Stimulated activated CD8-positive, alpha-beta memory T cell treated with anti-CD3 and anti-CD28 coated beads, Interleukin-15, amount 100 ng/mL, for 1 hour (primary cell): Measurements from ENCODE around the gene MACROD1.

Experiments
- DNase-seq: peaks from one replicate; pipeline ENCODE4 v3.0.0-alpha.2; 2020; ENCODE audit warnings: low read depth

The MACROD1 gene

DNA sequence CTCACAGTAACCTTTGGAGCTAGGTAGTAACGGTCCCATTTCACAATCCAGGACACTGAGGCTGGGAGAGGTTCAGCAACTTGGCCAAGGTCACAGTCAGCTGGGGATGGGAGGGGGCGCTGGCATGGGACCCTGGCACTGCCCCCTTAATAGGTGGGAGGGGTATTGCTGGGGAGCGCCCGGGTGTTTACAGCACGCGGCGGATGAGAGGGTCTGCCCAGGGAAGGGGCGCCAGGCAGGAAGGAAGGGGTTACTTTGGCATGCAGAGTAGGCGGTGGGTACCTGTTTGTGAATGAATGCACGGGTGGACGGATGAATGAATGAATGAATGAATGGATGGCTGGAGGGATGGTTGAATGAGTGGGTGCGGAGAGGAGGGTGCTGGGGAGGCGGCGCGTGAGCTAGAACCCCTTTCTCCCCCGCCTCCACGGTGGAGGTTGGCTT, 130.8 kb downstream of the MACROD1 start:
- no peak for DNase-seq

- DNase-seq, result no peak
Observed at GRCh38 chr11:64034411-64034811, 131.5 kb downstream of the MACROD1 start.

- DNase-seq, result no peak
Observed at GRCh38 chr11:64032050-64032449, 133.9 kb downstream of the MACROD1 start.

DNA sequence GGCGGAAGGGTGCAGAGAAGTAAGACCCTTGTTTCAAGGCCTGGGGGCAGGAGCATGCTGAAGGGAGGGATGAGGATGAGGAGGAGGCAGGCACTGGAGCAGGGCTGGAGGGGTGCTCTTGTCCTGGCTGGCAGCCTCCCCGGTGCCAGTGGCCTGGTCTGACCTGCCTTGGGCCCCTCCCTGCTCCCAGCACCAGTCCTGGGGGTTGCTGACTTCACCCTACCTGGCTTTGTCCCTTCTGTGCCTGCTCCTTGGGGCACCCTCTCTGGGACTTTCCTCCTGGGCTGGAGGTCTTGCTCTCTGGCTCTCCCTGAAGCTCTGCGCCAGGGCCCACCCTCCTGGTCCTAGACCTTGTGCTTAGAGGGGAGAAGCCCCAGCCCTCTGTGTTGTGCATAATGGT, 134.9 kb downstream of the MACROD1 start:
- no peak for DNase-seq

- no peak for DNase-seq
Observed at GRCh38 chr11:64029773-64030172, 136.1 kb downstream of the MACROD1 start.

DNA sequence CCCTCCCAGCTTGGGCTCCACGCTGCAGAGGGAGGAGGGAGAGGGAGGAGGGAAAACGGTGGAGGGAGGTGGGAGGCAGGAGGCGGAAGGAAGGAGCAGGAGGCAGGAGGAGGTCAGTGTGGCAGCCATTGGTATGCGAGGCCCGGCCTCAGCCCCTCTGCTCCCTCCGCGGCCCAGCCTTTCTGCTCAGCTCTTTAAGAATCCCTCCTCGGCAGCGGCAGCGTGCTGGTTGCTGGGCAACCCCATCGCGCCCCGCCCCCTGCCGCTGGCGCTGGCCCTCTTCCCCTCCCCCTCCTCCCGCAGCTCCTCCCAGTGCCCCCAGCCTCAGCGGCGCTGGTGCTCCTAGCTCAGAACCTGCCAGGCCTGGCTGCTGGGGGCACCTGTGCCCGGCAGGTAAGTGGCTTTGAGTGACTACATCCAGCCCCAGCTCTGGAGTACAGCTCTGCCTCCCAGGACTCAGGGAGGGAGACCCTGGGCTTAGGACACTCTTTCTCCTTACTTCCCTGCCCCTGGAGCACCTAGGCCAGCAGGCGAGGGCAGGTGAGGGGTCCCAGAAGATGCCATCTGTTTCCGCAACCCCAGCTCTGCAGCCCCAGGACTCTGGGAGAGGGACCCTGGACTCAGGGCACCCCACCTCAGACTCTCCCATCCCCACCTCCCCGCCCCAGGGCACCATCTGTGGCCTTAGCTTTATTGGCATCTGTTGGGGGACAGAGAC, 137.4 kb downstream of the MACROD1 start:
- no peak for DNase-seq

- DNase-seq, result no peak
Observed at GRCh38 chr11:64027651-64028397, 138.1 kb downstream of the MACROD1 start.

- no peak for DNase-seq
Observed at GRCh38 chr11:64026575-64027205, 139.2 kb downstream of the MACROD1 start.

DNA sequence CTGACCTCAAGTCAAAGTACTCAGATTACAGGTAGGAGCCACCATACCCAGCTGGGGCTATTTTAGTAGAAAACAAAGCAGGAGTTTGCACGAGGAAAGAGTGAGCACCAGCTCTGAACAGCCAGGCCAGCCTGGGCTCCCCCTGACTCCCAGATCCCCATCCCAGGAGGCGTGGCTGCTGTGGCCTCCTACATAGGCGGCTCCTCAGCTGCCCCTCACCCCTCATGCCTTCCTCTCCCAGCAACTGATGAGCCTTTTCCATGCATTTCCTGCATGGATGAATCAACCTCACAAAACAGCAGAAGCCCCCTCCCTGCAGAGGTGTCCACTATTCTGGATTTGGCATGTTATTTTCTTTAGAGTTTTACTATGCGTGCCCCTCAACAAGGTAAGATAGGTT, 140.7 kb downstream of the MACROD1 start:
- no peak for DNase-seq

- no peak for DNase-seq
Observed at GRCh38 chr11:64023712-64024710, 141.9 kb downstream of the MACROD1 start.

DNA sequence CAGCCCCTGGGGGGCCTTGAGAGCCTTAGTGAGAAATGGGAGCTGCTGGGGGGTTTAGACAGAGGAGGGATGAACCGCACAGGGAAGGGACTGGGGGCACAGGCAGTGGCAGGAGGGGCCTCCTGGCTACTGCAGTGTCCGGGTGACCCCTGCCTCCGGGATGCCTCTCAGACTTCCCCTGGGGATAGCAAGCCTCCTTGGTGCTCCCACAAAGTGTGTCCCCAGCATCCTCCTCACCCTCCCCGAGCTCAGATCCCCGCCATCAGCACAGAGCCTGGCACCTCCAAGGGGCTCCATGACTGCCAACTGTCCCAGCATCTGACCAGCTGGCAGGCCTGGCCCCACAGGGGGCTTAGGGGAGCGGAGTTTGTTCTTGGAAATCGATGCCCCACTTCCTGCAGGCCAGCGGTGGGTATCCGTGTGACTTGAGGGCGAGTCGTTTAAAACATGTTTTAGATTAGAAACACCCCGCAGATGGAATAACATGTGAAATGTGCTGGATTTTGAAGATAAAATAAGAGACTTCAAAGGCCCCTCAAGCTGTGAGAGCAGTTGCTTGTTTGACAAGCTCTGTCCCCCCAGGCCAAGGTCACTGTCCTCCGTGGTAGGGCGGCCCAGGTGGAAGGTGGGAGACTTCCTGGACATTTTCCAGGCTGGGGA, 143.7 kb downstream of the MACROD1 start:
- DNase-seq, result no peak

GRCh38 chr11:64021757-64022093, 144.2 kb downstream of the MACROD1 start:
- no peak for DNase-seq

DNA sequence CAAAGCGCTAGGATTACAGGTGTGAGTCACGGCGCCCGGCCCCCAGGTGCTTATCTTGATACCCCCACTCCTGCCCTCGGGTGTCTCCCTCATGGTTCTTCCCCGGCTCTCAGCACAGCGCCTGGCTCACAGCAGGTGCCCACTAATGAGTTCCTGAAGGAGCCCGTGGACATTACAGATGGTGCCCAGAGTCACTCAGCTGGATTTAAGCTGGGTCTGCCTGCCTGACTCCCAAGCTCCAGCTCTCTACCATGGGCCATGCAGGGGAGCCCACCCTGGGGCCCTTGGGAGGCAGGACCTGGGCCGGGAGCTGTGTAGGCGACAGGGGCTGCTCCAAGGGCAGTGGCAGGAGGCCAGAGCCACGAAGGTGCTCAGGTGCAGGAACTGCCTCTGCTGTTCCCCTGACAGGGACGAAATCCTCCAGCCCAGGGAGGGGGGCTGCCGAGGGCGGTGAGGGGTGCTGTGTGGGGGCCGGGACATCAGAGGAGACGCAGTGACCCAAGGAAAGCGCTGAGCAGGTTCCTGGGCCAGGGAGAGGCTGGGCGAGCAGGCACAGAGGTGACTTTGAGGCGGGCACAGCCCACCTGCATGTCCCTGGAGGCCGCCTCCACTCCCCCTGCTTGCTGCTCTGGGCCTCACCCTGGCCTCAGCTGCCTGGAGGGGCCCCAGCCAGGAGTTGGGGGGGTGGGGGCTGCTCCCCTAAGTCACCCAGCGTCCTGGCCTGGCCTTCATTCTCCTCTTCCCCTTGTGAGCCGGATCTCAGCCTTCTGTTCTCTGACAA, 144.7 kb downstream of the MACROD1 start:
- no peak for DNase-seq

- no peak for DNase-seq
Observed at GRCh38 chr11:64019106-64020037, 146.5 kb downstream of the MACROD1 start.

- DNase-seq, result no peak
Observed at GRCh38 chr11:64018310-64018709, 147.6 kb downstream of the MACROD1 start.

DNA sequence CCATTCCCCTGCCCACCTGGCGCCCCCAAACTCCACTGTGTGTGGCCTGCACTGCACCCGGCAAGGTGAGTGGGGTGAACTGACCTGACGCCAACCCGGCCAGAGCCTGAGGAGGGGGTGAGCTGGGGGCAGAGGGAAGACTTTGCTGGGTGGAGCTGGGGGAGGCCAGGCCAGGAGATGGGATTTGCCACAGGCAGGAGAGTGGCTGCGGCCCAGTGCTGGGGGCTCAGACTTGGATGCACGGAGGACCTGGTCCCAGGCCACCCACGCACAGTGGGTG, 148.0 kb downstream of the MACROD1 start:
- DNase-seq, result no peak

DNA sequence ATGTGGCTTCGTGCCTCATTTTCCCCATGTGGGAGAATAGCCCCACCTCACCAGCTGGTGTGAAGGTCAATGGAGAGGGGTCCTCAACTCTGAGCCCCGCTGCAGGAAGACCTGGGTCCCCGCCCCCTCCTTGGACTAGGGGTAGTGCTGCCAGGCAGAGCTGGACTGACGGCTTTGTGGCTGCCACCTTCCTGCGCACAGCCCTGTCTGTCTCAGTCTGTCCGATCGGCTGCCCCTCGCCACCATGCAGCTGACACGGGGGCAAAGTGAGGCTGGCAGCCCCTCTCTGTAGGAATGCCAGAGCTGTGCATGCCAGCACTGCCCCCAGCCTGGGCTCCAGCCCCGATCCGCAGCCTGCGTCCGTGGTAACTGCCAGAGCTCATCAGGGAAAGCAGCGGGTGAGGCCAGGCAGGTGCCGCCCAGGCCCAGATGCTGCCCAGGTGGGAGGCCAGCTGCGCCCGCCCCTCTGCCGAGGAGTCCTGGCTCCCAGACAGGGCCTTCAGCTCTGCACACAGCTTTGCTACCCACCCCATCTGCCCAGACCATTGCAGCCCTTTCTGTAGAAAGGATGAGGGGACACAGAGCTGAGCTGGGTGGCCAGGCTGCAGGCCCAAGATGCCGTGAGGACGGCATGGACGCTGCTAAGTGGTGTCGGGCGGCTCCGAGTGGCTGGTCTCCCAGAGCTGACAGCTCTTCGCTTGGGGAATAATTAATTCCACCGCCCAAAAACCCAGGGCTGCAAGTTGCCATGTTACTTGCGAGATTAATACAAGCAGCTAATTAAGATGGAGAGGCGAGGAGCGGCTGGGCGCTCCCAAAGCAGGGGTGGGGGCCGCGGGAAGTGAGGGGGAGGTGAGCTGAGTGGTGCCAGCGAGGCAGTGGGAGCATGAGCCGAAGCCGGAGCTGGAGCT, 149.7 kb downstream of the MACROD1 start:
- no peak for DNase-seq

DNA sequence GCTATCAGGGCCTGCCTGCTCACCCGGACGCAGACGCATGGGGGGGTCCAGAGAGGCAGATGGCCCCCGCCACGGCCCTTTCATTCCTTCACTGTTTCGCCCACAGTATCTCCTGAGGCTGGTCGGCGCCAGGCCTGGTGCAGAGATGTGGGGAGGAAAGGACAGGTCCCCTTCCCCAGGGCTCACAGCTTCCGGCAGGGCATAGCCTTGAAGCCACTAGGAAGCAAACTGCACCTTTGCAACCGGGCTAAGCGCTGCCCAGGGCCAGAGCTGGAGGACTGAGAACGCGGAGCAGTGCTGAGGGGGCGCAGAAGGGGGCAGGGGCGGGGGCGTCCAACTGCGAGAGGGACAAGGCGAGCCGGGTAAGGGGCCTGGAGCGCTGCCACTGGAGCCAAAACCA, 150.4 kb downstream of the MACROD1 start:
- no peak for DNase-seq

GRCh38 chr11:64014356-64014755, 151.6 kb downstream of the MACROD1 start:
- DNase-seq, result no peak
